ENCODE data around the gene HIPK1.

- TF ChIP-seq CTCF (IDR thresholded peaks at IDR 0.05) (no peak), EP300 (IDR thresholded peaks at IDR 0.05) (no peak)
Observed at GRCh38 chr1:113975211-113975895, 46.2 kb downstream of the HIPK1 start.
